NB4 (cell line): Measurements from ENCODE around the gene ADRA2C.

Experiments used
- MYC ChIP-seq: IDR thresholded peaks from 2 replicates; pipeline ENCODE4 v1.6.1; 2011; ENCODE audit warnings: low read depth, low read length
- POLR2A ChIP-seq: IDR thresholded peaks from 2 replicates; pipeline ENCODE4 v1.6.1; 2011; ENCODE audit warnings: mild to moderate bottlenecking; ENCODE audit not compliant: insufficient read length; ENCODE audit errors: extremely low read depth
- TF ChIP-seq, protein P1 (sequence below): IDR thresholded peaks from one replicate; pipeline ENCODE4 v1.5.1; 2012; ENCODE audit warnings: low read depth, low read length

DNA sequence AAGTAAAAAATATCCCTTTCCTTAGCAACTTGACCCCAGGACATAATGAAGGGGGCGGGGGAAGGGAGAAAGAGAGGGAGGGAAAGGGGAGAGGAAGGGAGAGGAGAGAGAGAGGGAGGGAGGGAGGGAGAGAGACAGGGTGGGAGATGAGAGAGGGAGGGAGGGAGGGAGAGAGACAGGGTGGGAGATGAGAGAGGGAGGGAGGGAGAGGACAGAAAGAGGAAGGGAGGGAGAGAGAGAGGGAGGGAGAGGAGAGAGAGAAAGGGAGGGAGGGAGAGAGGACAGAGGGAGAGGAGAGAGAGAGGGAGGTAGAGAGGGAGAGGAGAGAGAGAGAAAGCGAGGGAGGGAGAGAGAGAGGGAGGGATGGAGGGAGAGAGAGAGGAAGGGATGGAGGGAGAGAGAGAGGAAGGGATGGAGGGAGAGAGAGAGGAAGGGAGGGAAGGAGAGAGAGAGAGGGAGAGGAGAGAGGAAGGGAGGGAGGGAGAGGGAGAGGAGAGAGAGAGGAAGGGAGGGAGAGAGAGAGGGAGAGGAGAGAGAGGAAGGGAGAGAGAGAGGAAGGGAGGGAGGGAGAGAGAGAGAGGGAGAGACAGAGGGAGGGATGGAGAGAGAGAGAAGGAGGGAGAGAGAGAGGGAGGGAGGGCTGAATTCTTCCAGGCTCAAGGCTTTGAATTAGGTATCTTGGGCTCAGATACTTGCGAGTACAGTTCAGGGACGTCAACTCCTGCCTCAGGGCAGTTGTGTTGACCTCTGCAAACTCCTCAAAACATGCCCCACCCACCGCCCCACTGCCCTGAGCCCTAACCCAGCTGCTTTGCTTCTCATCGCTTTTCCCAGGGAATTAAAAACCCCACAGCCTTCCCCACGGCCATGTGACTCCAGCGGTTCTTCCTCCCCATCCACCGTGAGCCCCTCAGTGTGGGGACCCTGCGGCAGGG, 40.0 kb upstream of the ADRA2C start:
- TF ChIP-seq, protein P1, sequence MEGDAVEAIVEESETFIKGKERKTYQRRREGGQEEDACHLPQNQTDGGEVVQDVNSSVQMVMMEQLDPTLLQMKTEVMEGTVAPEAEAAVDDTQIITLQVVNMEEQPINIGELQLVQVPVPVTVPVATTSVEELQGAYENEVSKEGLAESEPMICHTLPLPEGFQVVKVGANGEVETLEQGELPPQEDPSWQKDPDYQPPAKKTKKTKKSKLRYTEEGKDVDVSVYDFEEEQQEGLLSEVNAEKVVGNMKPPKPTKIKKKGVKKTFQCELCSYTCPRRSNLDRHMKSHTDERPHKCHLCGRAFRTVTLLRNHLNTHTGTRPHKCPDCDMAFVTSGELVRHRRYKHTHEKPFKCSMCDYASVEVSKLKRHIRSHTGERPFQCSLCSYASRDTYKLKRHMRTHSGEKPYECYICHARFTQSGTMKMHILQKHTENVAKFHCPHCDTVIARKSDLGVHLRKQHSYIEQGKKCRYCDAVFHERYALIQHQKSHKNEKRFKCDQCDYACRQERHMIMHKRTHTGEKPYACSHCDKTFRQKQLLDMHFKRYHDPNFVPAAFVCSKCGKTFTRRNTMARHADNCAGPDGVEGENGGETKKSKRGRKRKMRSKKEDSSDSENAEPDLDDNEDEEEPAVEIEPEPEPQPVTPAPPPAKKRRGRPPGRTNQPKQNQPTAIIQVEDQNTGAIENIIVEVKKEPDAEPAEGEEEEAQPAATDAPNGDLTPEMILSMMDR = no peak
- TF ChIP-seq POLR2A (no peak), MYC (no peak)
